K562 (cell line): ENCODE results near the gene KLHL41. TPM values are rescaled to one million over a fixed set of nuclear protein-coding genes. Genes with fewer than 3 reads are reported as not detected.

Experiments used
- ATF1 ChIP-seq, 2 experiments: fragments of 450-650 bp in 1 of 2; IDR thresholded peaks; 2 replicates each; pipeline ENCODE4 v1.6.1; 2016; ENCODE audit warnings: missing compliant biosample characterization in 1 of 2, missing genetic modification characterization in 1 of 2
- BRCA1 ChIP-seq, 2 experiments: fragments of 450-650 bp in 1 of 2; sonication (generic) in 1 of 2; formaldehyde crosslinking in 1 of 2; IDR thresholded peaks; 2 replicates each; pipeline versions ENCODE4 v1.5.0 to v1.6.1; 2017 to 2020; ENCODE audit warnings: mild to moderate bottlenecking in 1 of 2, missing genetic modification reagents in 1 of 2
- CAMTA2 ChIP-seq: fragments of 250-450 bp; sonication (Bioruptor Pico); conservative IDR thresholded peaks from 2 replicates; pipeline ENCODE4 v1.5.1; 2022
- E2F5 ChIP-seq: sonication (generic); formaldehyde crosslinking; IDR thresholded peaks from 2 replicates; pipeline ENCODE4 v1.8.0; 2022; ENCODE audit warnings: mild to moderate bottlenecking, missing genetic modification reagents
- EHMT2 ChIP-seq: fragments of 450-650 bp; IDR thresholded peaks from 2 replicates; pipeline ENCODE4 v1.6.1; 2018; ENCODE audit warnings: antibody characterized with exemption
- ESRRA ChIP-seq: fragments of 450-650 bp; IDR thresholded peaks from 2 replicates; pipeline ENCODE4 v1.6.1; 2014; ENCODE audit warnings: low read depth, mild to moderate bottlenecking, moderate library complexity, borderline replicate concordance
- HDAC8 ChIP-seq: fragments of 450-650 bp; IDR thresholded peaks from 2 replicates; pipeline ENCODE4 v1.6.1; 2016; ENCODE audit warnings: mild to moderate bottlenecking, missing genetic modification characterization, moderate library complexity, missing compliant biosample characterization
- HNRNPL ChIP-seq: fragments of 200-400 bp; formaldehyde crosslinking; IDR thresholded peaks from 2 replicates; pipeline ENCODE4 v1.6.1; 2017; ENCODE audit warnings: low read depth, mild to moderate bottlenecking, low read length
- JUN ChIP-seq, 2 experiments: sonication (generic) in 1 of 2; formaldehyde crosslinking in 1 of 2; IDR thresholded peaks; 2 replicates each; pipeline versions ENCODE4 v1.6.1 to v1.8.0; 2012 to 2022; ENCODE audit warnings: borderline replicate concordance in 2 of 2, mild to moderate bottlenecking in 2 of 2, improper control_type of control experiment in 1 of 2, low read depth in 1 of 2, low read length in 1 of 2, missing genetic modification reagents in 1 of 2
- NONO ChIP-seq, 2 experiments: fragments of 200-400 bp in 1 of 2; fragments of 450-650 bp in 1 of 2; formaldehyde crosslinking in 1 of 2; IDR thresholded peaks; 2 replicates each; pipeline ENCODE4 v1.6.1; 2017; ENCODE audit warnings: low read depth in 2 of 2, mild to moderate bottlenecking in 2 of 2, moderate library complexity in 2 of 2, low read length in 1 of 2
- NUFIP1 ChIP-seq: fragments of 450-650 bp; IDR thresholded peaks from 2 replicates; pipeline ENCODE4 v1.6.1; 2018; ENCODE audit not compliant: partially characterized antibody
- PCBP1 ChIP-seq: fragments of 200-400 bp; formaldehyde crosslinking; IDR thresholded peaks from 2 replicates; pipeline ENCODE4 v1.6.1; 2018; ENCODE audit warnings: mild to moderate bottlenecking, low read depth, low read length; ENCODE audit not compliant: poor library complexity, severe bottlenecking
- SMAD2 ChIP-seq: fragments of 150-350 bp; IDR thresholded peaks from 2 replicates; pipeline ENCODE4 v1.6.1; 2014; ENCODE audit warnings: low read depth, mild to moderate bottlenecking, low read length
- U2AF1 ChIP-seq: fragments of 200-400 bp; formaldehyde crosslinking; optimal IDR thresholded peaks from 2 replicates; pipeline ENCODE3; 2017; ENCODE audit warnings: mild to moderate bottlenecking, low read depth, low read length, moderate library complexity
- USF2 ChIP-seq: sonication (generic); formaldehyde crosslinking; IDR thresholded peaks from 2 replicates; pipeline ENCODE4 v1.5.0; 2020; ENCODE audit warnings: missing genetic modification reagents
- ZBED1 ChIP-seq: IDR thresholded peaks from 2 replicates; pipeline ENCODE4 v1.6.1; 2014
- ZBTB1 ChIP-seq: sonication (generic); formaldehyde crosslinking; IDR thresholded peaks from 2 replicates; pipeline ENCODE4 v1.8.1; 2023; ENCODE audit warnings: missing genetic modification reagents, low read depth, mild to moderate bottlenecking, borderline replicate concordance
- ZBTB11 ChIP-seq, 3 experiments: fragments of 200-800 bp in 1 of 3; fragments of 250-450 bp in 1 of 3; fragments of 450-650 bp in 1 of 3; sonication (Bioruptor Pico) in 1 of 3; sonication (Bioruptor generic) in 1 of 3; formaldehyde crosslinking in 1 of 3; IDR thresholded peaks; 2 replicates each; pipeline versions ENCODE4 v1.6.1 to v1.8.0; 2016 to 2022; ENCODE audit warnings: mild to moderate bottlenecking in 2 of 3, missing genetic modification characterization in 2 of 3, missing compliant biosample characterization in 1 of 3, moderate library complexity in 1 of 3
- ZNF124 ChIP-seq: sonication (generic); formaldehyde crosslinking; IDR thresholded peaks from 2 replicates; pipeline ENCODE4 v1.8.1; 2022; ENCODE audit warnings: missing genetic modification reagents
- ZNF140 ChIP-seq: fragments of 250-450 bp; sonication (Bioruptor Pico); IDR thresholded peaks from 2 replicates; pipeline ENCODE4 v1.8.0; 2021; ENCODE audit warnings: moderate library complexity, mild to moderate bottlenecking, inconsistent platforms
- ZNF217 ChIP-seq: sonication (generic); formaldehyde crosslinking; IDR thresholded peaks from 2 replicates; pipeline ENCODE4 v1.8.0; 2022; ENCODE audit warnings: mild to moderate bottlenecking, missing genetic modification reagents
- ZNF445 ChIP-seq: fragments of 250-450 bp; sonication (Bioruptor Pico); IDR thresholded peaks from 2 replicates; pipeline ENCODE4 v1.4.0; 2020; ENCODE audit warnings: low read depth, mild to moderate bottlenecking, moderate library complexity
- polyA plus RNA-seq, 8 experiments: library from polyadenylated mRNA; depleted of rRNA in 4 of 8; stranded (reverse) in 5 of 8; unstranded in 3 of 8; fragments of >200 nt; fragmentation: Nextera tagmentation in 2 of 8; fragmentation: Illumina TruSeq in 1 of 8; extraction: Ambion mirVana in 2 of 8; extraction: Trizol in 1 of 8; gene quantifications; 2 replicates each; pipeline versions ENCODE4 v1.2.1 to v1.2.3, GENCODE V29; 2011 to 2014; ENCODE audit warnings: inconsistent platforms in 1 of 8, missing spikeins in 1 of 8
- total RNA-seq, 7 experiments: library from RNA; depleted of rRNA in 6 of 7; stranded (reverse); fragments of >200 nt in 6 of 7; fragmentation: Illumina TruSeq in 2 of 7; extraction: Trizol in 2 of 7; gene quantifications; 2 replicates each; pipeline versions ENCODE4 v1.2.1 to v1.2.3, GENCODE V29; 2011 to 2021; ENCODE audit warnings: low replicate concordance in 1 of 7

The KLHL41 gene
- total and polyA plus RNA-seq, 9 of the 15 experiments (the other 6 are each of a cell fraction or from before 2014, with no cell fraction given) = 0.05 to 1.5 (median 0.09) TPM

DNA sequence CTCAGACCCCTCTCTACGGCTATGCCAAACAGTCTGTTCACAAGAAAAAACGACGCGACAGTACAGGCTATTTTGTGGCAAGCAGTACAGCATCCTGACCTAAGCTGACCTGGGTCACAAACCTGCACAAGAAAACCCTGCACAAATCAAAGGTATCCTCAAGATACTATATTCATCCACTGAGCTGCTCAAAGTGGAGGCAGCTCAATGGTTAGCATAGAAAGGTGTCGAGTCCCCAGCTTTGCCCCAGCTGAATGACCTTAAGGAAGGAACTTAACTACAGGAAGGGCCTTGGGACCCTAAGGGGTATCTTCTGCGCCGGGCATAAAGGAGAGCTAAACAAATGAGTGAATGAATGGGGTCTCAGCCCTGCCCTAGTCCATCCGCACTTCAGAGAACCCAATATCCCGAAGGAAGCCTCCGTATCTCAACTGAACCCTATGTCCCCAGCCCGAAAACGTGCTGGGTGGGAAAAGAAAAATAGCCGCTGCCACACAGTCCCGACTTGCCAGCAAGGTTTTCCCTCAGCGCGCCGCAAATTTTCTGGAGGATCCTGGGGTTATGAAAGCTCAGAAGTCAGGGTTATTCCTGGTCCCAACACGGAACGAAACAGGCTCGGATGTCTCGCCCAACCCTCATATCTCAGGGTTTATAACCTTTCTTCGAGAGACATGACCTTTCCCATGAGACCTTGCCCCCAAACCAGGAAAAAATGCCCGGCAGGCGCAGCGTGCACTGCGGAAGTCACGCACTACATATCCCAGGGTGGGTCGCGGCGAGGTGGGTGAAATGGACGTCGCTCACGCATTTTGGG is 63.9 kb downstream of the KLHL41 start, which contains the start of gene FASTKD1 (continued):
- TF ChIP-seq E2F5 (no peak), ZBTB1 (CRISPR knock-in tag) (peak; percentile 72; the same call in 1 of the 2 replicates), NUFIP1 (no peak), BRCA1 (IDR thresholded peaks at IDR 0.05) (no peak), BRCA1 (CRISPR knock-in tag; IDR thresholded peaks at IDR 0.05) (no peak), ZNF140 (CRISPR knock-in tag) (no peak), EHMT2 (no peak), U2AF1 (no peak), ZBED1 (no peak), JUN (IDR thresholded peaks at IDR 0.05; ENCODE audit: borderline replicate concordance, low read depth, low read length) (peak; percentile 63; the same call in 1 of the 2 replicates), JUN (CRISPR knock-in tag; IDR thresholded peaks at IDR 0.05; ENCODE audit: borderline replicate concordance) (no peak), ZBTB11 (CRISPR knock-in tag; IDR thresholded peaks at IDR 0.05) (peak in 1 of 3 experiments; percentile 84; a peak in 2 of 6 replicates), NONO (IDR thresholded peaks at IDR 0.05; ENCODE audit: low read depth in 2 of 2, low read length in 1 of 2) (no peak), PCBP1 (no peak), HNRNPL (no peak), ZNF217 (CRISPR knock-in tag) (no peak), ESRRA (peak; percentile 99), ATF1 (CRISPR knock-in tag; IDR thresholded peaks at IDR 0.05) (no peak), ATF1 (tag; IDR thresholded peaks at IDR 0.05) (peak; percentile 96), CAMTA2 (CRISPR knock-in tag) (no peak), SMAD2 (no peak), ZNF445 (CRISPR knock-in tag) (peak; percentile 73; the same call in 1 of the 2 replicates), USF2 (CRISPR knock-in tag) (no peak), HDAC8 (tag) (no peak; the same call in 1 of the 2 replicates), ZNF124 (no peak)
